Endodermal cell (in vitro differentiated cells): ENCODE data around the gene GALNT12. TPM values are rescaled to one million over a fixed set of nuclear protein-coding genes. Genes with fewer than 3 reads are reported as not detected.

Source experiments
- DNase-seq: peaks from one replicate; pipeline ENCODE4 v3.0.0-alpha.2; 2017
- H3K27ac ChIP-seq: 2 replicates; pipeline ENCODE4 v1.5.1; 2013; ENCODE audit warnings: mild to moderate bottlenecking, low read depth, low read length, moderate library complexity
- H3K27me3 ChIP-seq: 2 replicates; pipeline ENCODE4 v1.6.1; 2013; ENCODE audit warnings: mild to moderate bottlenecking, low read length, moderate library complexity; ENCODE audit not compliant: insufficient read depth, control insufficient read depth, poor library complexity, severe bottlenecking
- H3K36me3 ChIP-seq: 2 replicates; pipeline ENCODE4 v1.7.0; 2013; ENCODE audit warnings: mild to moderate bottlenecking, low read length, moderate library complexity; ENCODE audit not compliant: control insufficient read depth, insufficient read depth
- H3K4me1 ChIP-seq: one replicate; pipeline ENCODE4 v1.7.0; 2013; ENCODE audit warnings: low read length; ENCODE audit not compliant: control insufficient read depth, insufficient read depth
- H3K4me3 ChIP-seq: 2 replicates; pipeline ENCODE4 v1.5.1; 2013; ENCODE audit warnings: mild to moderate bottlenecking, low read length, moderate library complexity
- H3K9ac ChIP-seq: 2 replicates; pipeline ENCODE4 v1.6.1; 2013; ENCODE audit warnings: mild to moderate bottlenecking, low read length, moderate library complexity; ENCODE audit not compliant: poor library complexity, severe bottlenecking; ENCODE audit errors: extremely low read depth
- H3K9me3 ChIP-seq: 2 replicates; pipeline ENCODE4 v1.6.1; 2013; ENCODE audit warnings: mild to moderate bottlenecking, low read length, moderate library complexity; ENCODE audit not compliant: control insufficient read depth
- H3K27ac Mint-ChIP-seq: 2 replicates; pipeline ENCODE4 v1.8.0; 2020; ENCODE audit warnings: mixed read lengths
- H3K27me3 Mint-ChIP-seq: 2 replicates; pipeline ENCODE4 v1.8.0; 2021; ENCODE audit warnings: mild to moderate bottlenecking, mixed read lengths; ENCODE audit not compliant: insufficient read depth
- H3K36me3 Mint-ChIP-seq: 2 replicates; pipeline ENCODE4 v1.8.0; 2020; ENCODE audit warnings: low read depth, mixed read lengths
- H3K4me1 Mint-ChIP-seq: 2 replicates; pipeline ENCODE4 v1.8.0; 2020; ENCODE audit warnings: mixed read lengths
- H3K4me3 Mint-ChIP-seq: 2 replicates; pipeline ENCODE4 v1.8.0; 2020; ENCODE audit warnings: mild to moderate bottlenecking, moderate library complexity, mixed read lengths
- H3K9me3 Mint-ChIP-seq: 2 replicates; pipeline ENCODE4 v1.8.0; 2020; ENCODE audit warnings: mild to moderate bottlenecking, mixed read lengths
- WGBS, 2 experiments: methylation state at CpG; one replicate each; pipeline versions ENCODE4 v1.1.5 to v1.1.7; 2013; ENCODE audit warnings: missing lambda C conversion rate in 2 of 2, mixed read lengths in 1 of 2; ENCODE audit not compliant: insufficient coverage in 1 of 2, insufficient read length in 1 of 2; 5-methylcytosine and 5-hydroxymethylcytosine counted together
- total RNA-seq, 2 donors: library from RNA; stranded (reverse); fragmentation: NEBNext Ultra II Directional in 1 of 2; extraction: Animal tissue kit (Norgen Biotek cat#: 25700) in 1 of 2; gene quantifications; 2 replicates in 1 of 2; 3 replicates in 1 of 2; pipeline ENCODE4 v1.2.1, GENCODE V29; 2021
- TF ChIP-seq, protein P1 (sequence below): fragments of 200-600 bp; sonication (generic); conservative IDR thresholded peaks from 2 replicates; pipeline ENCODE4 v1.5.0; 2021; ENCODE audit warnings: antibody characterized with exemption, mild to moderate bottlenecking

Gene GALNT12
- total RNA-seq, 2 donors from 2014 or later: 24.0 to 56.3 TPM

DNA sequence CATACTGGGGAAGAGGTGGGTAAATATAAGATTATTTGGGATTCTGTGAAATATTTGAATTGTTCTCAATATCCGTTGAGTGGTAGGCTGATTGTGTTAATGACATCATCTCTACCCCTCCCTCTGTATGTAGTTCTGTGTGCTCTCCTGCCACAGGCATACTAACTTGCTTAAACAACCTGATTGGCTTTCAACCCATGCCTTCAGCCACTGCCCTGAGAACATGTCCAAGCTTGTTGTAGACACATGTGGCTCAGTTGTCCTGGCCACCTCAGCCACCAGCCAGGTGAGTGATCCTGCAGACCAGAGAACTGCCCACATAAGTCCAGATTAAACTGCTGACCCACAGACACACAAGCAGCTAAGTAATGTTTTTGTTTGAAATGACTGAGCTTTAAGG is 42.2 kb upstream of the GALNT12 start:
- Mint-ChIP-seq H3K27ac (no peak overlapping the region), H3K4me3 (no peak overlapping the region), H3K9me3 (no peaks in the 10 kb centered on the region), H3K4me1 (no peaks in the 10 kb centered on the region), H3K36me3 (peaks cover 58% of the 10 kb centered on the region), H3K27me3 (no peaks in the 10 kb centered on the region)
- no peak overlapping the region for H3K9ac ChIP-seq
- no peaks in the 10 kb centered on the region for H3K4me1 ChIP-seq
- peaks cover 6% of the 10 kb centered on the region for H3K9me3 ChIP-seq
- no peak overlapping the region for H3K4me3 ChIP-seq
- peaks cover 17% of the 10 kb centered on the region for H3K36me3 ChIP-seq
- TF ChIP-seq, protein P1, sequence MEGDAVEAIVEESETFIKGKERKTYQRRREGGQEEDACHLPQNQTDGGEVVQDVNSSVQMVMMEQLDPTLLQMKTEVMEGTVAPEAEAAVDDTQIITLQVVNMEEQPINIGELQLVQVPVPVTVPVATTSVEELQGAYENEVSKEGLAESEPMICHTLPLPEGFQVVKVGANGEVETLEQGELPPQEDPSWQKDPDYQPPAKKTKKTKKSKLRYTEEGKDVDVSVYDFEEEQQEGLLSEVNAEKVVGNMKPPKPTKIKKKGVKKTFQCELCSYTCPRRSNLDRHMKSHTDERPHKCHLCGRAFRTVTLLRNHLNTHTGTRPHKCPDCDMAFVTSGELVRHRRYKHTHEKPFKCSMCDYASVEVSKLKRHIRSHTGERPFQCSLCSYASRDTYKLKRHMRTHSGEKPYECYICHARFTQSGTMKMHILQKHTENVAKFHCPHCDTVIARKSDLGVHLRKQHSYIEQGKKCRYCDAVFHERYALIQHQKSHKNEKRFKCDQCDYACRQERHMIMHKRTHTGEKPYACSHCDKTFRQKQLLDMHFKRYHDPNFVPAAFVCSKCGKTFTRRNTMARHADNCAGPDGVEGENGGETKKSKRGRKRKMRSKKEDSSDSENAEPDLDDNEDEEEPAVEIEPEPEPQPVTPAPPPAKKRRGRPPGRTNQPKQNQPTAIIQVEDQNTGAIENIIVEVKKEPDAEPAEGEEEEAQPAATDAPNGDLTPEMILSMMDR: no peak
- DNase-seq: no peak
- H3K27ac ChIP-seq: no peak overlapping the region
- no peaks in the 10 kb centered on the region for H3K27me3 ChIP-seq
- 100% methylated on average over 1 of the region's 1 CpG; no CpG with 5 or more reads in 1 of the 2 experiments for WGBS, 2 experiments

DNA sequence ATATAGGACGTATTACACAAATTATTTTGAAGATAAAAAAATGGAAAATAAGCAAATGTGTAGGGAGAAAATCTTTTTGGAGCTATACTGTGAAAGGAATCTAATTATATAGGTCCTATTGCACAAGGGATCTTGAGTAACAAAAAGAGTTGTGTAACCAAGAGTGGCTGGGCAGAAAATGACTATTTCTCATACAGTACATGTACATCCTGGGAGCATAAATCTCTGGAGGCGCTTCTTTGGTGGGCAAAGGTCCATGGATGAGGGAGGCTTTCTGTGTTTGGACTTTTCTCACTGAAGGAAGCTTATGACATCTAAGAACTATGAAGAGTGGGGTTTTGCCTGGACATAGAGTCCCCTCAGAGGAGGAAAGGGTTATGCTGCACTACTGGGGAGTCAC is 40.9 kb upstream of the GALNT12 start:
- Mint-ChIP-seq H3K4me3 (no peak overlapping the region), H3K27me3 (no peaks in the 10 kb centered on the region), H3K36me3 (peaks cover 66% of the 10 kb centered on the region), H3K4me1 (no peaks in the 10 kb centered on the region), H3K9me3 (no peaks in the 10 kb centered on the region), H3K27ac (no peak overlapping the region)
- Histone ChIP-seq H3K9ac (no peak overlapping the region), H3K4me1 (no peaks in the 10 kb centered on the region), H3K4me3 (no peak overlapping the region), H3K36me3 (peaks cover 23% of the 10 kb centered on the region), H3K9me3 (peaks cover 6% of the 10 kb centered on the region), H3K27ac (no peak overlapping the region), H3K27me3 (no peaks in the 10 kb centered on the region)
- 92 to 100% methylated on average over 2 of the region's 2 CpGs for WGBS, 2 experiments
- DNase-seq: no peak
- TF ChIP-seq, protein P1: no peak

DNA sequence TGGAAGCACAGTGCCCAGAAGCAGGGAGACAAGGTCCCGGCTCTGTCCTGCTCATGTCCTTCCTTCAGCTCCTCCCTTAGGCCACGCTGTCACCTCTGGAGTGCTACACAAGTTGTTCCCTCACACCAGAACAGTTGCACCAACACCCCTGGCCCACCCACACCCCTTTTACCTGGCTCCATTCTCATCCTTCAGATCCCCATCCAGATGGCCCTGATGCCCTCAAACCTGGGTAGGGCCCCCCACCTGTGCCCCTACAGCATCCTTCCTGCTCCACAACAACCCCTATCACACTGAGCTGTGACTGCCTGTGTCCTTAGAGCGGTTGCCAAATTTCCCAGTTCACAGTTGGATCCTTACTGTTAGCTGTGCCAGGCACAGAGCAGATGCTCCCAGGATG is 40.3 kb upstream of the GALNT12 start:
- H3K27me3 Mint-ChIP-seq: no peaks in the 10 kb centered on the region
- H3K4me3 ChIP-seq: no peak overlapping the region
- WGBS, 2 experiments: 89% methylated on average over 3 of the region's 3 CpGs; no CpG with 5 or more reads in 1 of the 2 experiments
- H3K36me3 ChIP-seq: peaks cover 29% of the 10 kb centered on the region
- H3K4me1 ChIP-seq: no peaks in the 10 kb centered on the region
- H3K36me3 Mint-ChIP-seq: peaks cover 70% of the 10 kb centered on the region
- TF ChIP-seq, protein P1: no peak
- H3K27ac Mint-ChIP-seq: no peak overlapping the region
- no peaks in the 10 kb centered on the region for H3K27me3 ChIP-seq
- no peak for DNase-seq
- peaks cover 6% of the 10 kb centered on the region for H3K9me3 ChIP-seq
- H3K27ac ChIP-seq: no peak overlapping the region
- no peaks in the 10 kb centered on the region for H3K9me3 Mint-ChIP-seq
- H3K4me1 Mint-ChIP-seq: no peaks in the 10 kb centered on the region
- no peak overlapping the region for H3K9ac ChIP-seq
- H3K4me3 Mint-ChIP-seq: no peak overlapping the region
